ENCODE data around the gene IL11RA. TPM values are rescaled to one million over a fixed set of nuclear protein-coding genes. Genes with fewer than 3 reads are reported as not detected.

IL11RA gene
- total RNA-seq, 2 experiments from 2014 or later, result 17.4 to 20.7 TPM

- TF ChIP-seq, protein P1, sequence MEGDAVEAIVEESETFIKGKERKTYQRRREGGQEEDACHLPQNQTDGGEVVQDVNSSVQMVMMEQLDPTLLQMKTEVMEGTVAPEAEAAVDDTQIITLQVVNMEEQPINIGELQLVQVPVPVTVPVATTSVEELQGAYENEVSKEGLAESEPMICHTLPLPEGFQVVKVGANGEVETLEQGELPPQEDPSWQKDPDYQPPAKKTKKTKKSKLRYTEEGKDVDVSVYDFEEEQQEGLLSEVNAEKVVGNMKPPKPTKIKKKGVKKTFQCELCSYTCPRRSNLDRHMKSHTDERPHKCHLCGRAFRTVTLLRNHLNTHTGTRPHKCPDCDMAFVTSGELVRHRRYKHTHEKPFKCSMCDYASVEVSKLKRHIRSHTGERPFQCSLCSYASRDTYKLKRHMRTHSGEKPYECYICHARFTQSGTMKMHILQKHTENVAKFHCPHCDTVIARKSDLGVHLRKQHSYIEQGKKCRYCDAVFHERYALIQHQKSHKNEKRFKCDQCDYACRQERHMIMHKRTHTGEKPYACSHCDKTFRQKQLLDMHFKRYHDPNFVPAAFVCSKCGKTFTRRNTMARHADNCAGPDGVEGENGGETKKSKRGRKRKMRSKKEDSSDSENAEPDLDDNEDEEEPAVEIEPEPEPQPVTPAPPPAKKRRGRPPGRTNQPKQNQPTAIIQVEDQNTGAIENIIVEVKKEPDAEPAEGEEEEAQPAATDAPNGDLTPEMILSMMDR (IDR thresholded peaks at IDR 0.05), result peak; percentile 2
- H3K4me1 Mint-ChIP-seq (ENCODE audit: low read depth), result peaks cover 24% of the 10 kb centered on the region
- H3K9me3 Mint-ChIP-seq, result no peaks in the 10 kb centered on the region
- intact Hi-C loops (cut with micrococcal nuclease), result no loop called here
- DNase-seq, result no peak
- ATAC-seq, result no peak
- H3K27me3 Mint-ChIP-seq, result no peaks in the 10 kb centered on the region
- peak overlapping the region; percentile 85 for H3K27ac Mint-ChIP-seq
- ChIA-PET CTCF (interaction anchor here (0.9 to 10.0 kb wide), 14 partner anchors 11 to 465 kb away, joined by 3 to 133 read pairs (median 4); partner anchors contain the start of genes CCL27, DCTN3, RPP25L and SIGMAR1), POLR2A (interaction anchor here (0.8 to 4.2 kb wide), 11 partner anchors 9 to 189 kb away, joined by 3 to 63 read pairs (median 3); partner anchors contain the start of genes CCL27, DCTN3, DNAI1 and FAM219A)
- peaks cover 25% of the 10 kb centered on the region for H3K36me3 Mint-ChIP-seq (ENCODE audit: low read depth)
- peak overlapping the region; percentile 80 for H3K4me3 Mint-ChIP-seq
Measured at GRCh38 chr9:34647084-34647403, 4.9 kb upstream of the IL11RA start.

DNA sequence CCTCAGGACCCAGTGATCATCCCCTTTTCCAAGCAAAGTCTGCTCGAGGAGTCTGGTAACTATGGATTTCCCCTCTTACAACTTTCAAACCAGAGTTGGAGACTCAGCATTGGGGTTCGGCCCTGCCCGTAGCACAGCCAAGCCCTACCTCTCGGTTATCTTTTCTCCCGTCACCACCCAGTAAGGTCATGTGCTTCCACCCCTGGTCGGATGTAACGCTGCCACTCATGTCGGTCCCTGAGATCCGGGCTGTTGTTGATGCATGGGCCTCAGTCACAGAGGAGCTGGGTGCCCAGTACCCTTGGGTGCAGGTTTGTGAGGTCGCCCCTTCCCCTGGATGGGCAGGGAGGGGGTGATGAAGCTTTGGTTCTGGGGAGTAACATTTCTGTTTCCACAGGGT is 4.3 kb upstream of the IL11RA start:
- Mint-ChIP-seq H3K27ac (peak overlapping the region; percentile 85), H3K27me3 (no peaks in the 10 kb centered on the region), H3K36me3 (ENCODE audit: low read depth) (peaks cover 28% of the 10 kb centered on the region), H3K4me3 (peak overlapping the region; percentile 80), H3K4me1 (ENCODE audit: low read depth) (peaks cover 30% of the 10 kb centered on the region), H3K9me3 (no peaks in the 10 kb centered on the region)
- intact Hi-C loops (cut with micrococcal nuclease), result no loop called here
- DNase-seq (peak; percentile 14), ATAC-seq (no peak)
- POLR2A ChIA-PET, result interaction anchor here (1.0 to 4.2 kb wide), 6 partner anchors 12 to 189 kb away, joined by 3 to 63 read pairs (median 4); partner anchors contain the start of genes CCL27, DNAI1, FAM219A and SIGMAR1
- CTCF ChIA-PET, result interaction anchor here (1.8 to 10.0 kb wide), 3 partner anchors 13 to 36 kb away, joined by 7 to 133 read pairs (median 54); partner anchors contain the start of genes CCL27, RPP25L and SIGMAR1
- TF ChIP-seq, protein P1 (IDR thresholded peaks at IDR 0.05), result no peak

DNA sequence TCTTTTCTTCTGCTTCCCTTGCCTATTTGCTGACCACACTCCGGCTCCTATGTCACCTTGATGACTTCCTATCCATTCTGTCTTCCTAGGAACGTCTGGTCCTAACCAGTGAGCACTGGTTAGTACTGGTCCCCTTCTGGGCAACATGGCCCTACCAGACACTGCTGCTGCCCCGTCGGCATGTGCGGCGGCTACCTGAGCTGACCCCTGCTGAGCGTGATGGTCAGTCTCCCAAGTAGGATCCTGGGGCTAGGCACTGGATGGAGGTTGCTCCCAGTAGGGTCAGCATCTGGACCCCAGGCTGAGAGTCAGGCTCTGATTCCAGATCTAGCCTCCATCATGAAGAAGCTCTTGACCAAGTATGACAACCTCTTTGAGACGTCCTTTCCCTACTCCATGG is 3.3 kb upstream of the IL11RA start:
- CTCF ChIA-PET, result interaction anchor here (1.0 to 10.0 kb wide), 4 partner anchors 14 to 54 kb away, joined by 3 to 133 read pairs (median 29); partner anchors contain the start of genes CCL27 and SIGMAR1
- POLR2A ChIA-PET, result interaction anchor here (3.8 to 4.2 kb wide), 2 partner anchors 11 to 13 kb away, joined by 34 to 63 read pairs; partner anchors contain the start of genes CCL27 and SIGMAR1
- intact Hi-C loops (cut with micrococcal nuclease), result no loop called here
- Mint-ChIP-seq H3K4me3 (peak overlapping the region; percentile 80), H3K36me3 (ENCODE audit: low read depth) (peaks cover 28% of the 10 kb centered on the region), H3K27me3 (no peaks in the 10 kb centered on the region), H3K9me3 (no peaks in the 10 kb centered on the region), H3K27ac (no peak overlapping the region), H3K4me1 (ENCODE audit: low read depth) (peaks cover 36% of the 10 kb centered on the region)
- DNase-seq (no peak), ATAC-seq (no peak)
- TF ChIP-seq, protein P1 (IDR thresholded peaks at IDR 0.05), result no peak

DNA sequence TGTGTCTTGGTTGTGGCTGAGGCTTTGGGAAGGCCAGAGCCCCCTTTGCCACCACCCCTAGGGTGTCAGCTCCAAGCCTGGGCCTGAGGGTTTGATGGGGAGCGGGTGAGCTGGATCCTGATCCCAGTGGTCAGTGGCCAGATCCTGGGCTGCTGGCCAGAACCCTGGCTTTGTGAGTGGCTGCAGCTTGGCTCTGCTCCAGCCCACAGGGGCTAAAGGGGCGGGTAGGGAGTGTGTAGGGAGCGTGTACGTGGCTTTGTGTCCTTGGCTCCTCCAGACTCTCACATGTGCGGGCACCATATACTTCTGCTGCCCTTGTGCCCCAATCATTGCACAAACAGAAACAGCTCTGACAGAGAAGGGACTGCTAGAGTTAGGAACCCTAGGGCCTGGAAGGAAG is 1.2 kb upstream of the IL11RA start:
- H3K27me3 Mint-ChIP-seq, result no peaks in the 10 kb centered on the region
- H3K36me3 Mint-ChIP-seq (ENCODE audit: low read depth), result peaks cover 28% of the 10 kb centered on the region
- ChIA-PET CTCF (interaction anchor here (0.7 to 10.0 kb wide), 3 partner anchors 13 to 52 kb away, joined by 3 to 133 read pairs (median 54); partner anchors contain the start of genes CCL27 and SIGMAR1), POLR2A (interaction anchor here (0.7 to 2.3 kb wide), 3 partner anchors 10 to 412 kb away, joined by 3 to 8 read pairs (median 4); partner anchors contain the start of gene SIGMAR1)
- H3K4me1 Mint-ChIP-seq (ENCODE audit: low read depth), result peaks cover 35% of the 10 kb centered on the region
- intact Hi-C loops (cut with micrococcal nuclease), result no loop called here
- no peak overlapping the region for H3K4me3 Mint-ChIP-seq
- no peaks in the 10 kb centered on the region for H3K9me3 Mint-ChIP-seq
- TF ChIP-seq, protein P1 (IDR thresholded peaks at IDR 0.05), result no peak
- ATAC-seq (no peak), DNase-seq (no peak)
- no peak overlapping the region for H3K27ac Mint-ChIP-seq

DNA sequence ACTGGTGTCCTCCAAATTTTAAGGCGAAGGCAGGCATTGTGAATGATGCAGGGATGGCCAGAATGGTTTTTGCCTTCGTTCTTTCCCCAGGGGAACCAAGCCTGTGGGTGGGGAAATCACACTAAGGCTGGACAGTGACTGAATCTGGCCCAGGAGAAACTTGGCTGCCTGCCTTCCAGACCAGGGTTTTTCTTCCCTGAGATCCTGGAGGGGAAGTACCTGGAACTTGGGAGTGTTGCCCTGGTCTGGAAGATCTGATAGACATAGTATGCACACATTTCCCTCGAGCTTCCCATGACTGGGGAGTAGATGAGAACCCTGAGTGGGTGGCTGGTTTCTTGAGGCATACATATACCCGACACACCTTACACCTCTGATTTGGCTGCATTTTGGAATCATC is 664 bp upstream of the IL11RA start:
- Mint-ChIP-seq H3K4me3 (no peak overlapping the region), H3K4me1 (ENCODE audit: low read depth) (peaks cover 30% of the 10 kb centered on the region), H3K9me3 (no peaks in the 10 kb centered on the region), H3K27me3 (no peaks in the 10 kb centered on the region), H3K27ac (no peak overlapping the region), H3K36me3 (ENCODE audit: low read depth) (peaks cover 28% of the 10 kb centered on the region)
- TF ChIP-seq, protein P1 (IDR thresholded peaks at IDR 0.05), result no peak
- CTCF ChIA-PET, result interaction anchor here (0.7 to 10.0 kb wide), 2 partner anchors 16 to 51 kb away, joined by 3 to 133 read pairs; partner anchors contain the start of gene SIGMAR1
- intact Hi-C loops (cut with micrococcal nuclease), result no loop called here
- POLR2A ChIA-PET, result interaction anchor here (1.4 to 2.3 kb wide), 2 partner anchors 9 to 13 kb away, joined by 3 to 8 read pairs; partner anchors contain the start of gene SIGMAR1
- DNase-seq (no peak), ATAC-seq (no peak)
